GM15510 (cell line): Measurements from ENCODE around the gene ANGPTL5.

Experiments used
- POLR2A ChIP-seq: IDR thresholded peaks from 3 replicates; pipeline ENCODE4 v1.6.1; 2011; ENCODE audit warnings: borderline replicate concordance; ENCODE audit not compliant: insufficient read length; ENCODE audit errors: extremely low read depth

ANGPTL5 gene

DNA sequence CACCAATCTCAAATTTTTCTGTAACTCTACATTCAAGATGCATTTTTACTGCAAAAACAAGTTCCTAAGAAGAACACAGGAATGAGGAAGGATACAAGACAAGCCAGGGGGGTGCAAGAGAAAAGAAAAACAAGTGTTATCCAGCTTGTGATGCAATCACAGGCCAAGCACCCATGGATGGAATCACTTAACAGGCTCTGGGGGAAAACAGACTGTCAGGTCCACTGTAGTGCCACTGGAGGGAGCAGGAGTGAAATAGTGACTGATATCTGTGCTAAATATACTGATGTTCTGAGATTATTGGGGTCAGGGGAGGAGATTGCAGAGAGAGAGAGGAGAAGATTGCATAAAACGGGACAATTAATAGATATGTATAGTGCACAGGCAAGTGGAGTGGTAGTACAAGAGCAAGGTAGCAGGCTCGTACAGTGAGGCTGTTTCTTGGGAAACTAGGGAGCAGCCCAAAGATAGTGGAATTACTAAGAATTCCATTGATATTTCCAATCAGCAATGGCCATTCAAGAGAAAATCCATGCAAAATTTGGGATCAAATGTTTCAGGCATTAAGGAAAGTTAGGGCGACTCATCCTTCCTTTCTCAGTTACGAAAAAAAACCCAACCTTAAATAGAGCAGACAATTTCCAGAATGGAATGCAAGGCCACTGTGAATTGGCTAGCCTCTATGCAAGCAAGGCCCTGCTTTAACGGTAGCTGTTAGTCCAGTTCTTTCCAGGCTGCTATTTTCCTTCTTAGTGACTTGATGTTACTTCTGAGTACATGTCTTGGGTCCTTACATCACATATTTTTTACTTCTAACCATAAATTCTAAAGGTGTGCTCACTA, 53.7 kb downstream of the ANGPTL5 start:
- TF ChIP-seq POLR2A: no peak

DNA sequence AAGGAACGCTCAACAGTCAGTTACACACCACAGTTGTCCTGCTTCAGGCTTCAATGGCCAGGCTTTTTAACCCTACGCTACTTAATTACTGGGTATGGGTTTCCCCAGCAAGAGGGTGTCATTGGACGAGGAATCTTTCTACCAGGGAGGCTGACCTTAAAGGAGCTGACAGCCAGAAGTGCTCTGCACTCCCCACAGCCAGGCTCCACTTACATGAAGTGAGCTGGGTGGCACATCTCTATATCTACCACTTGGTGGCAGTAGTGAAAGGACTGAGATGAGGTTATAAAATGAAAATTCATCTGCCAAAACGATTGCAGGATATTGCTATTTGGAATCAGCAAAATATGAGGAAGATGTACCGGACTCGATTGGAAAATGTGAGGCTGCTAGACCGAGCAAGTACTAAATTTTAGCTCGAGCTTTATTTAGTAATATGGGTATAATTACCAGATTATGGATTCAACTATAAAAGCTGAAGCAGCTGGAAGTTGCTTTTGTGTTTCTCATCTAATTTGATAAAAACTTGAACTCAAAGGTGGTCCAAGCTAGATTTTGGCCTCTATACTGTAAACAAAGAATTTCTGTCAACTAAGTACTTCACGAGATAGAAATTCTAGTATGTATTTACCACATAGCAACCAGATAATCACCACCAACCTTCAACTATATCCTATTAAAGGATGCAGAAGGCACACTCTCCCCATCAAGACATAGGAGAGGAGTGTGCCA, 55.5 kb downstream of the ANGPTL5 start:
- TF ChIP-seq POLR2A: no peak

DNA sequence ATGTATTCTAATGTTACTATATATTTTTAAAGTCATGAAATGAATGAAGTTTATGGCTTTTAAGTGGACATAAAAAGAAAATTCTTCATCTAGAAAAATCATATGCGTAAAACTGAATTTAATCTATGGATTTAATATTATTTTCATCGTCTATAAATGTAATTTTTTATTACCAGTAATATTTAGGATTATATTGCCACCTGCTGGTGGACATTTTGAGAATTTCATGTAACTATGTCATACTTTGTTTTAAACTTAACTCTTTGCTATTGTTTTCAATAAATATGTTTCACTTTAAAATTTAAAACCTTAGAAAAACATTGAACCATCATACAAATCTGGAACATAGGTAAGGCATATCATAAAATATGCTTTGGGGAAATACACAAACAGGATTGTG, 68.1 kb downstream of the ANGPTL5 start:
- TF ChIP-seq POLR2A: no peak

DNA sequence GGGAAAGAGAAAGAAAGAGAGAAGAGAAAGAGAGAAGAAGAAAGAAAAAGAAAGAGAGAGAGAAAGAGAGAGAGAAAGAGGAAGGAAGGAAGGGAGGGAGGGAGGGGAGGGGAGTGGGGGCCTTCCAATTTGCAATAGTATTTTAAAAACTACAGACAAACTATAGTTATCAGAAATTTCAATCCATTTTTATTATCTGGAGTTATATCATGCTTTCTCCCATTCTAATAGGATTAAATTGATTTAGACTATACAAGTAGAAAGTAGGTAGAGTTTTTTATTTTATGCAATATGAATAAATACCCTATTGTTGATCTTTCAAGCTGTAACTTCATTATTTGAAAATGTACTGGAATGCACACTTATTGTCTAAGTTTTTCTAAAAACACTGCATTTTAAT, 71.7 kb downstream of the ANGPTL5 start:
- TF ChIP-seq POLR2A: no peak

DNA sequence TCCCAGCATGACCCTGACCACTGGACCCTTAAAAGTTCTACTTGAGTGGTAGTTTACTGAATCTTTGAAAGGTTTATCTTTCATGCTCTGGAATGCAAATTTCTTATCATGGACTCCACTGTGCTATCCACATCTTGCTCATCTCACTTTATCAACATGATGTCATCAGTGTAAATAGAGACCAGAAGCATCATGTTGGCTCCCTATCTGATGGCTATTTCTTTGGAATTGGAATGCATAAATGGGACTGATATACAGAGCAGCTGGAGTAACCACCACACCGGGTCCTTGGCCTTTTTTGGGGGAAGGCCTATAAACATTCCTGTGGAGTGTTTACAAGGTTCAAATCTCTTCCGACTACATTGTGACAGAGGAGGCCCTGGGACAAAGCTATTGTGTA, 75.6 kb downstream of the ANGPTL5 start:
- no peak for TF ChIP-seq POLR2A
